HUES64 (cell line): ENCODE data around the gene FAM114A1.
"Not testable (repeated sequence)": the region's sequence is repeated elsewhere in the genome, so short reads cannot be mapped to it uniquely, and the experiment has no call there.

ENCODE experiments used
- H3K27ac ChIP-seq: 2 replicates; pipeline ENCODE4 v1.7.0; 2013; ENCODE audit warnings: low read depth, low read length, inconsistent platforms
- H3K27me3 ChIP-seq: 2 replicates; pipeline ENCODE4 v1.6.1; 2013; ENCODE audit warnings: mild to moderate bottlenecking, low read length; ENCODE audit not compliant: insufficient read depth
- H3K36me3 ChIP-seq: 2 replicates; pipeline ENCODE4 v1.6.1; 2013; ENCODE audit warnings: mild to moderate bottlenecking, low read length; ENCODE audit not compliant: insufficient read depth
- H3K4me1 ChIP-seq: 2 replicates; pipeline ENCODE4 v1.6.1; 2013; ENCODE audit warnings: mild to moderate bottlenecking, low read length, moderate library complexity; ENCODE audit not compliant: insufficient read depth
- H3K4me3 ChIP-seq: 2 replicates; pipeline ENCODE4 v1.5.1; 2013; ENCODE audit warnings: mild to moderate bottlenecking, low read length, moderate library complexity
- H3K9ac ChIP-seq: 2 replicates; pipeline ENCODE4 v1.6.1; 2013; ENCODE audit warnings: mild to moderate bottlenecking, low read depth, low read length
- H3K9me3 ChIP-seq: 2 replicates; pipeline ENCODE4 v1.6.1; 2013; ENCODE audit warnings: low read depth, low read length; ENCODE audit not compliant: insufficient read depth
- WGBS: fragments of 150-250, 120-280 bp; methylation state at CpG from one replicate; pipeline ENCODE4 v1.1.7; 2013; ENCODE audit warnings: missing lambda C conversion rate; 5-methylcytosine and 5-hydroxymethylcytosine counted together

Gene FAM114A1

GRCh38 chr4:38939165-38939564 lies 71.6 kb downstream of the FAM114A1 start:
- 0 out of 2 replicates have a peak, but pooled peaks cover 5% of the 10 kb centered on the region for H3K36me3 ChIP-seq
- H3K9me3 ChIP-seq = no peaks in the 10 kb centered on the region
- no peak overlapping the region for H3K27ac ChIP-seq
- no peak overlapping the region for H3K9ac ChIP-seq
- no peaks in the 10 kb centered on the region for H3K27me3 ChIP-seq
- WGBS = no CpG with 5 or more reads among the region's 1 CpG
- H3K4me3 ChIP-seq = no peak overlapping the region
- H3K4me1 ChIP-seq = no peaks in the 10 kb centered on the region

DNA sequence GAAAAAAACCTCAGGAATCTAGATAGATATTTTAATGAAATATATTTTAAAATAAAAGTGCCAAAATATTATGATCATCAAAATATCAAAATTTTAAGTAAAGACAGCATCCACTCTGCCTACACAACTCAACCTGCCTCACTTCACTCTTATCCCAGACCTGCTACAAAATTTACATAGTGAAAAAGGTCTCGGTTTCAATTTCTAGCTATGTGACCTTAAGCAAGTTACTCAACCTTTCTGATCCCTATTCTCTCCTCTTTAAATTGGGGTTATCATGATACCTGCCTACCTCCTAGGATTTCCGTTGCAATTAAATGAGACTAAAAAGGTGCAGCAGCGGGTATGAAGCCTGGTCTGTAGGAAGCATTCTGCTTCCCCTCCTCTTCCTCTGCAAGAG lies 72.9 kb downstream of the FAM114A1 start:
- 0 out of 2 replicates have a peak, but pooled peaks cover 5% of the 10 kb centered on the region for H3K36me3 ChIP-seq

DNA sequence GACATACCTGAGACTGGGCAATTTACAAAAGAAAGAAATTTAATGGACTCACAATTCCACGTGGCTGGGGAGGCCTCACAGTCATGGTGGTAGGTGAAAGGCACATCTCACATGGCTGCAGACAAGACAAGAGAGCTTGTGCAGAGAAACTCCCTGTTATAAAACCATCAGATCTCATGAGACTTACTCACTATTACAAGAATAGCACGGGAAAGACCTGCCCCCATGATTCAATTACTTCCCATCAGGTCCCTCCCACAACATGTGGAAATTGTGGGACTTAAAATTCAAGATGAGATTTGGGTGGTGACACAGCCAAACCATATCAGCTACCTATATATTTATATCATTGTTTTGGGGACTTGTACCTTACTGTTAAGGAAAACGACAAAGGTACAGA lies 74.3 kb downstream of the FAM114A1 start:
- H3K27ac ChIP-seq, H3K27me3 ChIP-seq, H3K9ac ChIP-seq, H3K36me3 ChIP-seq, H3K4me3 ChIP-seq, H3K9me3 ChIP-seq, H3K4me1 ChIP-seq: not testable (repeated sequence)
- 91% methylated on average over 3 of the region's 3 CpGs for WGBS

More for the DNA sequence above, 72.9 kb downstream of the FAM114A1 start:
- H3K4me3 ChIP-seq = no peak overlapping the region
- 94% methylated on average over 3 of the region's 3 CpGs for WGBS
- no peak overlapping the region for H3K27ac ChIP-seq
- H3K27me3 ChIP-seq = no peaks in the 10 kb centered on the region
- H3K4me1 ChIP-seq = no peaks in the 10 kb centered on the region
- no peak overlapping the region for H3K9ac ChIP-seq
- H3K9me3 ChIP-seq = no peaks in the 10 kb centered on the region

DNA sequence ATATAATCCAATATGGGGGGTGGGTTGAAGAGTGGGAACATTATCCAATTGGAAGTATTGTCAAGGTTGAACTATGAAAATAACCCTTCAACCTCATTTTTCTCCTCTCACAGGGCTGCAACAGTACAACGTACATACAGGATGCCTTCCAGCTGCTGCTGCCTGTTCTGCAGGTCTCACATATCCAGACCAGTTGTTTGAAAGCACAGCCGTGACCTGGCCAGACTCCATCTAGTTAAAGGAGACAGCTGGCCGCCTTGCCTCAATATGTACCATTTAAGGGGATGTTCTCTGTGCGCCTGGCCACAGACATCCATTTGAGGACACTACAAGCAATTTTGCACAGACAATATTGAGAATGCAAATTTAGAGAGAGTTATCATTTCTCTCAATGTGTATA lies 75.7 kb downstream of the FAM114A1 start:
- Histone ChIP-seq H3K4me3 (no peak overlapping the region), H3K4me1 (no peaks in the 10 kb centered on the region), H3K36me3 (0 out of 2 replicates have a peak, but pooled peaks cover 5% of the 10 kb centered on the region), H3K27me3 (no peaks in the 10 kb centered on the region), H3K9me3 (no peaks in the 10 kb centered on the region), H3K9ac (no peak overlapping the region), H3K27ac (no peak overlapping the region)
- 95% methylated on average over 4 of the region's 4 CpGs for WGBS

GRCh38 chr4:38944440-38944839 lies 76.8 kb downstream of the FAM114A1 start:
- H3K9me3 ChIP-seq = no peaks in the 10 kb centered on the region
- no peaks in the 10 kb centered on the region for H3K4me1 ChIP-seq
- H3K27me3 ChIP-seq = no peaks in the 10 kb centered on the region
- H3K4me3 ChIP-seq = no peak overlapping the region
- H3K27ac ChIP-seq = no peak overlapping the region
- WGBS = 81% methylated on average over 9 of the region's 9 CpGs
- no peak overlapping the region for H3K9ac ChIP-seq
- H3K36me3 ChIP-seq = 0 out of 2 replicates have a peak, but pooled peaks cover 5% of the 10 kb centered on the region

DNA sequence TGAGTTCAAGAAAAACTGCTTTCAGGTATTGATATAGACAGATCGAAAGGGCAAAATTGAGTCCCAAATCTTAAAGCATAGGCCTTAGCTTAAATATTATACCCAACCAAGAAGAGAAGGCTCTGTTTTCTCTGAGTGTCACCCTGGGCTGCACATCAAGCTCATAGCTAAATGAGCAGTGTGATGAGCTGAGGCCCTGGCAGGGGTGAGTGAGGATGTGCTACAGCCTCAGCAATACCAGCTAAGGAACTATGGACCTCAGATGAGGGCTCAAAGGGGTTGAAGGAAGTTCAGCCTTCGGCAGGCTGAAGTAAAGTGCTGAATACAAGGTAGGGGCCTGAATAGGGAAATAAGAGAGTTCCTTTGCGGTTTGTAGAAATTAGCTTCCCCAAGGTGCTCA lies 79.3 kb downstream of the FAM114A1 start:
- Histone ChIP-seq H3K4me3 (no peak overlapping the region), H3K4me1 (no peaks in the 10 kb centered on the region), H3K27me3 (no peaks in the 10 kb centered on the region), H3K27ac (no peak overlapping the region), H3K9ac (no peak overlapping the region), H3K36me3 (no peaks in the 10 kb centered on the region), H3K9me3 (no peaks in the 10 kb centered on the region)
- 97% methylated on average over 3 of the region's 3 CpGs for WGBS

- Histone ChIP-seq H3K4me3 (no peak overlapping the region), H3K27me3 (no peaks in the 10 kb centered on the region), H3K9me3 (no peaks in the 10 kb centered on the region), H3K36me3 (no peaks in the 10 kb centered on the region), H3K9ac (no peak overlapping the region), H3K27ac (no peak overlapping the region), H3K4me1 (no peaks in the 10 kb centered on the region)
- WGBS = 87% methylated on average over 2 of the region's 2 CpGs
Observed at GRCh38 chr4:38948551-38948950, 80.9 kb downstream of the FAM114A1 start.

DNA sequence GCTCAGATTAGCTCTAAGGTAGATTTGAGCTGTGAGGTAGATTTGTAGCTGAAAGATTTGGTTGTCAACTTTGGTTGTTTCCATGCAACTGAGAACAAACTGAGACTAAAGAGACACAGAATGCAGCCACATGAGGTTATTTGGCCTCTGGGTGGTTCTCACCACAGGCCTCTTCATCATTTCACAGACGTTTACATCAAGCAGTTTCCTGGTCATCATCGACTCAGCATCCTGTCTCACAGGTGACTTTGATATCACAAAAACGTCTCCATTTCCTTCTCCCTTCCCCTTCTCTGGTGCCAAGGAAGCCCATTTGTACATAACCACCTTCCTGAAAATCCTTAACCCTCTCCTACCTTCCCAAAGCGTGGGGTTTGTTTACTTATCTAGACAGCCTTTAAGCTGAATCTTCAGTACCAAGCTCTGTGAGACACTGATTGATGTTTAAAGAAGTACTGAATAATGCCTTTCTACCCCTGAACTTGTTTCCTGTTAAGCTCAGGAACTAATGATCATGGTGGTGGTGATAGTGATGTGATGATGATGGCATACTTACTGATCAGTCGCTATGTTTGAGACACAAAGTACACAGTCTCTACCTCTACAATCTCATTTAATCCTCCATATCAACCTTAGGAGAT lies 81.9 kb downstream of the FAM114A1 start:
- no peak overlapping the region for H3K9ac ChIP-seq
- H3K4me3 ChIP-seq = no peak overlapping the region
- no peaks in the 10 kb centered on the region for H3K36me3 ChIP-seq
- H3K27me3 ChIP-seq = no peaks in the 10 kb centered on the region
- H3K27ac ChIP-seq = no peak overlapping the region
- H3K4me1 ChIP-seq = no peaks in the 10 kb centered on the region
- H3K9me3 ChIP-seq = no peaks in the 10 kb centered on the region
- 70% methylated on average over 4 of the region's 5 CpGs for WGBS

GRCh38 chr4:38950159-38950558 lies 82.6 kb downstream of the FAM114A1 start:
- Histone ChIP-seq H3K27me3 (no peaks in the 10 kb centered on the region), H3K9ac (no peak overlapping the region), H3K9me3 (no peaks in the 10 kb centered on the region), H3K4me1 (no peaks in the 10 kb centered on the region), H3K4me3 (no peak overlapping the region), H3K36me3 (no peaks in the 10 kb centered on the region), H3K27ac (no peak overlapping the region)
- 92% methylated on average over 2 of the region's 2 CpGs for WGBS

- no peaks in the 10 kb centered on the region for H3K9me3 ChIP-seq
- H3K36me3 ChIP-seq = no peaks in the 10 kb centered on the region
- H3K27ac ChIP-seq = no peak overlapping the region
- H3K9ac ChIP-seq = no peak overlapping the region
- H3K4me1 ChIP-seq = no peaks in the 10 kb centered on the region
- no peaks in the 10 kb centered on the region for H3K27me3 ChIP-seq
- H3K4me3 ChIP-seq = no peak overlapping the region
- 89% methylated on average over 4 of the region's 6 CpGs for WGBS
Observed at GRCh38 chr4:38950734-38951133, 83.1 kb downstream of the FAM114A1 start.

GRCh38 chr4:38951598-38951997 lies 84.0 kb downstream of the FAM114A1 start:
- Histone ChIP-seq H3K4me3 (no peak overlapping the region), H3K4me1 (no peaks in the 10 kb centered on the region), H3K9me3 (no peaks in the 10 kb centered on the region), H3K9ac (no peak overlapping the region), H3K27me3 (no peaks in the 10 kb centered on the region), H3K36me3 (no peaks in the 10 kb centered on the region), H3K27ac (no peak overlapping the region)
- WGBS = 75% methylated on average over 2 of the region's 2 CpGs

DNA sequence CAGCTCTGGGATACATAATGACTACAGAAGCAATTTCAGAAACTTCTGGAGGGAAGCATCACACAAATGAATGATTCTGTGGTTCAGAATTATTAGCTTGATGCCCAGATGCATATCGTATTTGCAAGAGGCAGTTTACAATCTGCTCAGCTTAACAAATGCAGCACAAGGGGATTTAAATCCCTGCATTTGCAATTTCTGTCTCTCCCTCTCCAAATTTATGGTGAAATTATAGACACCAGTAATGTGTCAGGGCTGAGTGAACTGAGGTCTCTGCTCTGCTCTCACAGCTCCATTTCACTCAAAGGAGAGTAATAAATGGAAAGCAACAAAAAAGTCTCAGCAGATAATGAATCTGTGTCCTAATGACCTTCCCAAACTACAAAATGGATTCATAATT lies 84.4 kb downstream of the FAM114A1 start:
- Histone ChIP-seq H3K9me3 (no peaks in the 10 kb centered on the region), H3K27ac (no peak overlapping the region), H3K27me3 (no peaks in the 10 kb centered on the region), H3K36me3 (no peaks in the 10 kb centered on the region), H3K4me1 (no peaks in the 10 kb centered on the region), H3K9ac (no peak overlapping the region), H3K4me3 (no peak overlapping the region)
- 0% methylated on average over 1 of the region's 1 CpG for WGBS
